ENCODE measurements around the gene CMTM8.

DNA sequence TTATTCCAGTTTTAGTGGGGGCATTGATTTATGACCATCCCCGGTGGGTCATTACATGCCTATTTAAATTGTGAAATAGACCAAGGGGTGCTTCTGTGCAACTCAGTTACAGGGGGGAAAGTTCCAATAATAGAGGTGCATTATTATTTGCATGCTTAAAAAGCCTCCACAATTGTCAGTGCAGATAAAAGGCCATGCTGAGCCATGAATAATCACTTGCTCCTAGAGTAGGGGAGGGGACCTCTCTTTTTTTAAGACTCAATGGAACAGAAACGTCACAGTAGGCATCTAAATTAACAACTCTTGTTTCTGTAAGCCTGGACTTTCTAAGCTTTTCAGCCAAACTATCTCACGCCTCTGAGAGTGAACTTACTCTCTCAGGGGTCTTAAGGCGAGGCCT is 86.7 kb downstream of the CMTM8 start:
- TF ChIP-seq CTCF (IDR thresholded peaks at IDR 0.05) (no peak), POLR2A (IDR thresholded peaks at IDR 0.05) (no peak)

All from right lobe of liver (tissue), 4 donors.